Pons (tissue), 1 donor: ENCODE results near the gene SYNPO2.

Source experiments
- DNase-seq: peaks from one replicate; pipeline ENCODE4 v3.0.0-alpha.2; 2016; ENCODE audit warnings: low spot score

The SYNPO2 gene

DNA sequence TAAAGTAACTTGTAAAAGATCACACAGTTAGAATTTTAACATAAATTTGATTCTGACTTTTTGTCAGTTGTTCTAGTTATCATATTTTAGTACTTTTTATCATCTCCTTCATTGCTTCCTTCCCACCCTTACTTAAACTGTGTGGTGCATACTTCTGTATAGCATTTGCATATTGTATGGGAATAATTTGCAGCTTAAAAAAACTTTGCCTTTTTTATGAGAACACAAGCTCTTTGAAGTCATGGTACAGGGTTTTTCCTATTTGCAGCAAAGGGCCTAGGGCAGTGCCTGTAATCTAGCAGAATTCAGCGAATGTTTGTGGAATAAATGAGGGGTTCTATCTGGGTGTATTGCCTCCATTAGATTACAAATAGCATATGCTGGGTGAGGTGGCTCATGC lies 41.6 kb downstream of the SYNPO2 start:
- DNase-seq, result no peak

DNA sequence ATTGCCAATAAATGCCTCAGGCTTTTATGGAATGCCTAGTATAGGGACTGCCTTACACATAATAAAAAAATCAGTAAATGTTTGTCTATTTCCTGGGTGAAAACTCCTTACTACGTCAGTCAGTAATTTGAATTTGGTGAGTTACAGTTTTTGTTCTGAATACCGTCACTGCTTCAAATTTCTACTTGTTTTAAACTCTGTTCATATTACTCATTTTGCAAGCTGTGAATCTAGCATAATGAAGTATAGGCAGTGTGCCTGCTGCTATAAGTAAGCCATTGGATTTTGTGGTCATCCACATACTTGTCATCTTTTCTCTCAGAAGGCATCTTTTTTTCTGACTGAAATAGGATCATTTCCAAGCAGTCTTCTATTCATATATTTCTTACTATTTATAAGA lies 43.1 kb downstream of the SYNPO2 start:
- no peak for DNase-seq

- no peak for DNase-seq
Measured at GRCh38 chr4:118935819-118936218, 47.2 kb downstream of the SYNPO2 start.

DNA sequence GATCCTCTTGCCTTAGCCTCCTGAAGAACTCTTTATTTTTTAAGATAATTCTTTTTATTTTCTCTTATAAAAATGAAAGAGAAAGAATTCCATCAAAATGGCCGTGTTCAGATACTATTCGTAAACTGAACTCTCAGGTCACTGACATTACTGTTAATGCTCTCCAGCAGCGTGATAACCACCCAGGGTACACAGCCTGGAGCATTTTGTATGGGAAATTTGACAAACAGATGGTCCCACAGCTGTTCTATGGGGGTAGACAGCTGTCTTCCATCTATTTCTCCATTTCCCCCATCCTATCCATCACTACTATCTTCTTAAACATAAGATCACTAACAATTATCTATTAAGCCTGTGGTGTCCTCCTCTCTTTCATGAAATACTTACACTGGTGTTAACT lies 47.8 kb downstream of the SYNPO2 start:
- no peak for DNase-seq

DNA sequence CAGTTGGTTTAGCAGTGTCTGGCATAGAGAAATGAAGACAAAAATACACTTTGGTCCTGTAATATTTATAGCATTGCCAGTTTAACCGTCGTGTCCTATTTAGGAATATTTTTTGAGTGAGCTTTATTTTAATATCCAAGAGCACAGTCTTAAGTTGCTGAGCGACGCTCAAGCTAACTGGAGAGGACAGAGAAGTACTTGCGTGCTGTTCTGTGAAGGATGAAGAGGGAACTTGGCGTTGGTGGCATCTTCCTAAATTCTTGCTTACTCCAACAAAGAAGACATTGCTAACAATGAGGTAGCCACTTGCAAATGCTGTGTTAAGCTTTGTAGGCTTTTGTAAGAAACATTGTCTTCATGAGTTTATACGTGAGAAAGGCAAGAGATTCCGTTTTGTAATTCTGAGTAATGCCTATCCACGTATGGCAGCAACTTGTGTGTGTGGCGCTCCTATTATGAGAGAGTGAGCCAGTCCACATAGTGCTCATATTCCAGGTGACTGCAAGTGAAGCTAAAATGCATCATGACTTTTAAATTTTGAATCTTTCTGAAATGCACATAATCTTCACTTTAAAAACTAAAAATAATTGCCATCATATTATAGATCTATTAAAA lies 50.6 kb downstream of the SYNPO2 start:
- no peak for DNase-seq

DNA sequence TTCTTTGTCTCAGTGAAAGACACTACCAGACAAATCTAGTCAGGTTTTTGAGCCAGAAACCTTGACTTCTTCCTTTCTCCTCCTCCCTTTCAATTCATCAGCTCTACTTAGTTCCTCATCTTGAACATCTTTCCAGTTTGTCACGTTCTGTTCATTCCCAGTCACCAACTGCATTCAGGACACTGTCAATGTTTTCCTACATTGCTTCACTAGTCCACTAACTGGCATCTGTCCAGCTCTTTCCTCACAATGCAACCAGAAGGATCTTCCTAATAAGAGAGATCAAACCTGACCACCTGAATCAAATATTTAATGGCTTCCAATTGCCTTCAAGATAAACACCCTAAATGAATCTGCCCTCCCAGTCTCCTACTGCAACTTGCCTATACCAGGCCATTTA lies 52.5 kb downstream of the SYNPO2 start:
- no peak for DNase-seq

DNA sequence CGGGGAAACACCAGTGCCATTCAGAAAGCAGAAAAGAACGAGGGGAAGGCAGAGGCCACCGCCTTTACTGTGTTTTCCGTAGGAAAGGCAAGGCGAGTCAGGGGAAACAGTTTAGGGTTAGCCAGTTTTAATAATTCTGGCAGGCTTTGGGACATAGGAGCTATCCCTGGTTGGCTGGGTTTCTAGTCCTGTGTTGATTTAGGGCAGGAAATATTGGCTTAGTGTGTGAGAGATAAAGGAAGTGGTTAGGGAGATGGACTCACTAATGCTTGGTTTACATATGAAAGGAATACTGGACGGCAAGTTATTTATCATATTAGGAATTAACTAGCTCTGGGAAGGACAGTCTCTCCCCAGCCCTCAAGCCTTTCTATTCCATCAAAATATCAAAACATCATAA lies 53.1 kb downstream of the SYNPO2 start:
- no peak for DNase-seq

DNA sequence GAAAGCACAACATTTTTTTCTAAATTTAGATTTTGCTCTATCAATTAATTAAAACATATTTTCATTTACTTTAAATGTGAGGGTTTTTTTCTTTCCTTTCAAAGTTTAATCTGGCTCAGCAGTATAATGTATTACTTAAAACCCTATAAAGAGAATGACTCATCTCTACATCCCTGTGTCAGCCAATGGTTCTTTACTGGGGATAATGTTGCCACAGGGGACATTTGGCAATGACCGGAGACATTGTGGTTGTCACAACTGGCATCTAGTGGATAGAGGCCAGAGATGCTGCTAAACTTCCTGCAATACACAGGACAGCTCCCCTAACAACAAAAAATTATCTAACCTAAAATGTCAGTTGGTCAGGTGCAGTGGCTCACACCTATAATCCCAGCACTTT lies 53.8 kb downstream of the SYNPO2 start:
- DNase-seq, result no peak

DNA sequence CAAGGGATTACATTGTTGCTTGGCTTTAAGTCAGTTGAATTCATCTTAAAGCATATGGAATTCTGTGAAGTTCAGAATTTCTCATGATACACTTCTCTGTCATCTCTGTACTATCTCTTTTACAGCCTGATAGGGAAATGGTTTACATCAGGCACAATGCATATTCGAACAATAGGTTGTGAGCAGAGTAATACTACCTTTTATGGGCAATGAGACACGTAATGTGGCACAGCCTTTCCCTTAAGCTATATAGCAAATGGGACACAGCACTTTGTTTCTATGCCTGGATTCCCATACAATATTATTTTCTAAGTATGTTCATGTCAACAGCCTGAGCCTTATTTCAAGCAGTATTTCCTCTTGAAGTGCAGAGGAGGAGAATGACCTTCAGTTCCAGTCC lies 58.4 kb downstream of the SYNPO2 start:
- DNase-seq, result no peak

DNA sequence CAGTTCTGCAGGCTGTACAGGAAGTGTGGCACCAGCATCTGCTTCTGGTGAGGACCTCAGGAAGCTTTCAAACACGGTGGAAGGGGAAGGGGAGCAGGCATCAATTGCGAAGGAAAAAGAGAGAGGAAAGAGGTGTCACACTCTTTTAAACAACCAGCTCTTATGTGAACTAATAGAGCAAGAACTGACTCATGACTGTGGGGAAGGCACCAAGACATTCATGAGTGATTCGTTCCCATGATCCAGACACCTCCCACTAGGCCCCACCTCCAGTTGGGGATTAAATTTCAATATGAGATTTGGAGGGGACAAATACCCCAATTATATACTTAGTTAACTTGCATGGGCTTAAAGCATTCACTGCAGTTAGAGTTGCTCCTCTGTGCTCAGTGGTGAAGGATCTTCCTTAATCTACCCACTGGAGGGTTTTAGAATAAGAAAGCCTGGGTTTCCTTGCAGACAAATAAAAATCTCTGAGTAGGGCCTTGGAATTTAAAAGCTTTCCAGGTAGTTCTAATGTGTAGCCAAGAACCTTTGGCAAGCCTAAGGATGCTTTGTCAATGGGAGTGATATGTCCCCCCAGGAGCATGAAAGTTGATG lies 60.0 kb downstream of the SYNPO2 start:
- no peak for DNase-seq

GRCh38 chr4:118950224-118950623 lies 61.6 kb downstream of the SYNPO2 start:
- DNase-seq, result no peak

DNA sequence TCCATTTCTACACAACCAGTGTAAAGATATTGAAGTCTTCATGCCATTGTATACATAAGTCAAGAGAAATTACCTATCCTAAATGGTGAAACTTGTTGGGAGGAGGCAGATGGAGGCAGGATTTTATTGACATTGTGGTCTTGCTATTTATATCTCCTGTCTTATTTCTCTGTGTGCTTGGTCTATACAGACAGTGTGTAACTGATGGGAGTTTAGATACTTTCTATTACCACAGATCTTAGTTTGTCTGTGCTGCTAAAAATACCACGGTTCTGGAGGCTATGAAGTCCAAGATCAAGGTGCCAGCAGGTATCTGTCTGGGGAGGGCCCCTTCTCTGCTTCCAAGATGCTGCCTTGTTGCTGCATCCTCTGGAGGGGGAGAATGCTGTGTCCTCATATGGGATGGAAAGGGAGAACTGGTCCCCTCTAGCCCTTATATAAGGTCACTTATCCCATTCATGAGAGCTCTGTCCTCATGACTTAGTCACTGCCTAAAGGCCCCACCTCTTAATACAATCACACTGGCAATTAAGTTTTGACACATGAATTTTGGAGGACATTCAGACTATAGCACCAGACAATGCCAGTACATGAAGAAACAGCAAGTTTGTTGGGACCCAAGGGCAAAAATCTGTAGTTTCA lies 62.4 kb downstream of the SYNPO2 start:
- no peak for DNase-seq

DNA sequence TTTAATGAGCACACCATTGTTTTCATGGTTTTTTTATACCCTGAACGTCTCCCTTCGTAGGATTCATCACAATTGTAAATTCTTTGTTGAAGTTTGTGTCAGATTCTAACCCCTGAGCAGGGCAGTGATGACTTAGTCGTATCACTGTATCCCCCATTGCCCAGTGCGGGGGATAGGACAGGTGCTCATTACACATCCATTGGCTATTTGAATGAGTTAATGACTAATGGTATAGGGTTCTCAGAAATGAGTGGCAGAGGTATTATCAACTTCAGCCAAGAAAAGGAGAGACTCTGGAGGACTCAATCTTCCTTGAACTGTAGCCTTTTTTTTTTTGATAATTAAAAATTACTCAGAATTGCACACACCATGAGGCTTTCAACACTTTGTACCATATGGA lies 64.6 kb downstream of the SYNPO2 start:
- no peak for DNase-seq

DNA sequence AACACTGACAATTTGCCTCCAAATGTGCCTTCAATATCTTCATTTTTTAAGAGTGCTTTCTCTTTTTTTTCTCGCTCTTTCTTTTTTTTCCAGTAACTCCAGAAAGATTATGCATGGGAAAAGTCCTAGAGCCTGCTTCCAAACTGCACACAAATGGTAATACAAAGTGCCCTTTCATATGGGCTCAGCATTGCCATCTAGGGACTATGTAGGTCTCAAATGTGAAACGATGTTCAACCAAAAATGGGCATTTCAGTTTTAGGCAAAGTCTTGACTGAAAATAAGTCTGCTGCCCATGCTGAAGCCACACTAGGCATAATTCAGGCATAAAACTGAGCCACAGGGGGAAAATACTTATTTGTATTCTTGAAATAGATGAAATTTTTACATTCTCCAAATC lies 65.6 kb downstream of the SYNPO2 start:
- peak; percentile 64 for DNase-seq

DNA sequence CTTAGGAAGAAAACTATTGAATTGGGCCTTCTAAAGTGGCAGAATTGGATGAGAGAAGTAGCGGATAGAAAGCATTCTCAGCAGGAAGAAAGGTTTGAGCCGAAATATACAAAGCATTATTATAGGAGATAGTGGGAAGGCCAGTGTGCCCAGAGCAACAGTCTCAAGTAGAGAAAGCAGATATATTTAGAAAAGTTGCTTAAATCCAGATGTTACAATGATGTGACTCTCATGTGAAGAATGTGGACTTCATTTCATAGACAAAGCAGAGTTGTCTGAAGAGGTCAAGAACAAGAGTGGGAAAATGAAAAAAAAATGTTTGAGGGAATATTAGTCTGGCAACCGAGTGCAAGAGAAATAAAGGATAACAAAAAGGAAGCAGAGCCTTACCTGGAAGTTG lies 66.9 kb downstream of the SYNPO2 start:
- DNase-seq, result no peak

- DNase-seq, result no peak
Measured at GRCh38 chr4:118957722-118958445, 69.2 kb downstream of the SYNPO2 start.

GRCh38 chr4:118962540-118962939 lies 73.9 kb downstream of the SYNPO2 start:
- DNase-seq, result no peak

DNA sequence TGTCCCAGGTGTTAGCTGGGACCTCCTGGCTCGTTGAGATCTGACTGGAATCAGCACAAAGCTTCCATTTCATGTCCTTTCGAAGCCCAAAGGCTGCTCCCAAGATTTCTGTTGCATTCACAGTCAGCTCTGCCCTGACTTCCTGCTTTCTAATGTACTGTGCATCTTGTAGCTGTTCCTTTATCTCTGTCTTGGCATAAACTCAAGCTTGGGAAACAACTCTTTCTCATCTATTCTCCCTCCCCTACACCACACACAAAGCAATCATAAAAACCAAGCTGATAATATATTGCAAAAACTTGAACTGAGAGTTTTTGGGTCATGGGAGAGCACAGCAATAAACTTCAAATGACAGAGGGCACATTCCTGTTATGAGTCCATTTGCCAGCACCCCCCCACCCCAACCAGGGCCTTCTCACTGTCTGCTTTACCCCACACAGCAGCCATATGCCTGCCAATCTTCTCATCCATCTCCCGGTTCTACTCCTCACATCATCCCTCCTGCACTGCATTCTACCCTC lies 76.3 kb downstream of the SYNPO2 start:
- no peak for DNase-seq

DNA sequence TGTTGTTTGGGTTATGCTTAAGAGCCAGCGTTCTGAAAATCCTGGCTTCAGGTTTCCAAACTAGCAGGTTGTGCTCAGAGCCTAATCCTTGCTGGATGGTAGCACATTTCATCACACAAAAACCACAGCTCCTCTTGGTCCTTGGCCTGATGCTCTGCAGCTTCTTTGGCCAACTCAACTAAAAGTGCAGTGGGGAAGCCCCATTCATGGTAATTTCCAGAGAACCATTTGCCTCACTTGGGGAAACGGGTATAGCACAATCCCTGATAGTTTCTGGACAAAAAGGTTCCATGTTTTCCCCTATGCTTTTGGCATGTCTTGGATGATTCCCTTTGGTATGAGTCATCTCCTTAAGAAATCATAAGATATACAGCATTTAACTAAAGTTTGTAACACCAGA lies 78.7 kb downstream of the SYNPO2 start:
- no peak for DNase-seq

- peak; percentile 80 for DNase-seq
Measured at GRCh38 chr4:118968005-118968404, 79.4 kb downstream of the SYNPO2 start.

DNA sequence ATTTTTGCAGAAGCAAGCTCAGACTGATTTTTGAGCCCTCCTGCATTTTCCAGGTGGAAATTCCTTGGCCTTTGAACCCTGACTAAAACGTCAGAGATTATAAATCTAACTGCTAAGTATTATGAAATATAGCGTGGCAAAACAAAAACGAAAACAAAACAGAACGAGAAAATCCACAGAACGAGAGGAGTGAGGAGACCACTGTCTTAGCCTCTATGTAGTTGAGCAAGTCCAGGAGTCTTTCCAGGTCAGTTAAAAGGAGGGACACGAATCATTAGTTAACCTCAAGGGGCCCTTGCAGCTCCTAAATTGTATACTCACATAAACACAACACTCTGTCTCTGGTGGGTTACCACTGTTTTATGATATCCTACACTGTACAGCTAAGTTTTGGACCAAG lies 80.2 kb downstream of the SYNPO2 start:
- DNase-seq, result no peak

- DNase-seq, result peak; percentile 49
Measured at GRCh38 chr4:118969359-118969758, 80.7 kb downstream of the SYNPO2 start.

- DNase-seq, result no peak
Measured at GRCh38 chr4:118972167-118972566, 83.5 kb downstream of the SYNPO2 start.
